HL-60/S4 treated with retinoic acid at 250 ng/mL for 4 days and 3 days (cell line): ENCODE results near the gene GSKIP.

Source experiments
- in situ Hi-C: fragments of 300-500 bp; cut with MboI; formaldehyde crosslinking; loops from 2 replicates; pipeline ENCODE4 v1.7.0; 2022; ENCODE audit warnings: low sequenced_read_pairs

GSKIP gene

GRCh38 chr14:96376093-96376492 lies 12.8 kb downstream of the GSKIP start:
- in situ Hi-C loops, result no loop called here

GRCh38 chr14:96380735-96381134 lies 17.4 kb downstream of the GSKIP start:
- in situ Hi-C loops, result no loop called here

DNA sequence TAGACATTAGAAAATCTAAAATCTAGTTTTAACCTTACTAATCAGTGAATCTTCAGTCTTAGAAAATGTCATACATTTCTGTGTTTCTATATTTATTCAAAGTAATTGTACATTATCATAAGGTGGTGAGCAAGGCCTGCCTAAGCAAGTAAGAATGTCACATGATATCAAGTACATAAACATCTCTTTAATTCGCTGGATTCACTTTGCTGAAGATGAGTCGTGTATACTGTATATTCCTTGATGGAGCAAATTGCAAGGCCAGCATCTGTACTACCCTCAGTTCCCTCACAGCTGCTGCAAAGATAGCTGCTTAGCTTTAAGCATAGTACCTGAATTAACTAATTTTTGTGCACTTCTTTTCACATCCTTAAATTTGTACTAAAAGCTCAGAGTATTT lies 20.1 kb downstream of the GSKIP start:
- in situ Hi-C loops, result no loop called here

- in situ Hi-C loops, result no loop called here
Observed at GRCh38 chr14:96384053-96384452, 20.7 kb downstream of the GSKIP start.

DNA sequence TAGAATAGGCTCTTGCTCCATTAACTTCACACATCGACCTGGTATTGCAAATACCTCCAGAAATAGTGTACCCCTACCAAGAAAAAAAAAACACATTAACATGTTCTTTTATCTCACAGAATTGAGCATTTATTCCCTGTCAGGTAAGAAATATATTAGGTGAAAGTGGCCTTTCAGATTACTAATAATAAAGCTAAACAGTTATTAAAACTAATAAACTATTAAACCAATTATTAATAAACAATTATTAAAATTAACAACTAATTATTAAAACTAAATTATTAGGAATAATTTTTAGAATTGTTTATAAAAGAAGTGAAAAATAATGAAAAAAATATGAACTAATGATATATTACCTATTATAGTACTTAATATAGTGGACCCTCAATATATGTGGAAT lies 21.4 kb downstream of the GSKIP start:
- in situ Hi-C loops, result no loop called here

- in situ Hi-C loops, result no loop called here
Observed at GRCh38 chr14:96385385-96385784, 22.1 kb downstream of the GSKIP start.

GRCh38 chr14:96390965-96391292 lies 27.6 kb downstream of the GSKIP start:
- in situ Hi-C loops, result no loop called here

- in situ Hi-C loops, result no loop called here
Observed at GRCh38 chr14:96391293-96392118, 28.2 kb downstream of the GSKIP start.

DNA sequence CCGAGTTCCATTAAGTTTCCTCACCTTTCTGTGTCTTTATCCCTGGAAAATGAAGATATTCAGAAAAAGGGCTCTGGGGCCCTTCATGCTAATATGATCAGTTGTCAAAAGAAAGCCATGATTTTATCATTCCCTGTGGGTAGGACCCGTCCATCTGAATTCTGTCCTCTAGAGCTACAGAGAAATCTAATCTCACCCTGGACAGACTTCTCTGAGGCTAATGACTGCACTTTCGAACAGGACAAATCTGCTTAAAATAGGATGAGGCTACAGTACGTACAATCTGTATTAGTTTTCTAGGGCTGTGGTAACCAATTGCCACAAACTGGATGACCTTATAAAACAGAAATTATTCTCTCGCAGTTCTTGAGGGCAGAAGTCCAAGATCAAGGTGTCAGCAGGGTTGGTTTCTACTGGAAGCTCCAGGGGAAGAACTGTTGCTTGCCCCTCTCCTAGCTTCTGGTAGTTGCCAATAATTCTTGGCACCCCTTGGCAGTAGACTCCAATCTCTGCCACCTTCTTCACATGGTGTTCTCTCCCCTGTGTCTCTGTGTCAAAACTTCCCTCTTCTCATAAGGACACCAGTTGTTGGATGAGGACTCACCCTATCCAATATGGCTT lies 29.9 kb downstream of the GSKIP start:
- in situ Hi-C loops, result no loop called here

DNA sequence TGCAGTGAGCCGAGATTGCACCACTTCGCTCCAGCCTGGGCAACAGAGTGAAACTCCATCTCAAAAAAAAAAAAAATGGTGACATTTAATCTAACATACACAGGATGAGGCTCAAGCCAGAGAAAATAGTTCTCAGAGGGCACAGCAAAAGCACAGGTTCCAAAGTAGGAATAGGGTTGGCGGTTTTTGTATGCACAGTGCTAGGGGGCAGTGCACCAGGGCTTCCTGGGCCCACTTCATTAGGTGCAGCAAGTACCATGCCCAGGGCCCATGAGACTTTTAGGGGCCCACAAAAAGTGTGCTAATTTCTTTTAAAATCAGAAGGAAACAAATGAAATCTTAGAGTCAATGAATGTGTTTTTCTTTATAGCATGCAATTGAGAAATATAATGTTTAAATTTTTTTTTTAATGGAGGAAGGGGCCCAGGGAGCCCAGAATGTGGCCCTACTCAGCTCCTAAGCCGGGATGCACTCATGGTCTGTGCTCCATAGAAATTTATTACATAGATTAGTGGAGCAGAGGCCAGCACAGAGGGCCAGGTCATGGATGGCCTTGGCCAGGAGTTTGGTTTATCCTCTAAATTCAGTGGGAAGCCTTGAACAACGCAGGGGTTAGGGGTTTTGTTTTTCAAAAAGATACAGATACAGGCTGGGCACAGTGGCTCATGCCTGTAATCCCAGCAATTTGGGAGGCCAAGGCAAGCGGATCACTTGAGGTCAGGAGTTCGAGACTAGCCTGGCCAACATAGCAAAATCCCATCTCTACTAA lies 30.9 kb downstream of the GSKIP start:
- in situ Hi-C loops, result no loop called here

DNA sequence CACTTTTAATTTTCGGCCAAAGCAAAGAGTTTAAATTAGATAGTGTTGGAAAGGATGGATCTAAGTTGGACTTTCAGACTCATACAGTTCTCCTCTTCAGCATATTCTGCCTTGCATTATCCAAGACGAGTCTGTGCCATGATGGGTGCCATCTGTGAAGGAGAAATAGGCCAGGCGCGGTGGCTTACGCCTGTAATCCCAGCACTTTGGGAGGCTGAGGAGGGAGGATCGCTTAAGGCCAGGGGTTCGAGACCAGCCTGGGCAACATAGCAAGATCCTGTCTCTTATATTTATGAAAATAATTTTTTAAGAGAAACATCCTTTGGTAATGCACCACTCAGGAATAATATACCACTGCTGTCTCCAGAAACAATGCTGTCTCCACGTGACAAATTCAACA lies 35.1 kb downstream of the GSKIP start:
- in situ Hi-C loops, result no loop called here

GRCh38 chr14:96398921-96399320 lies 35.6 kb downstream of the GSKIP start:
- in situ Hi-C loops, result no loop called here

DNA sequence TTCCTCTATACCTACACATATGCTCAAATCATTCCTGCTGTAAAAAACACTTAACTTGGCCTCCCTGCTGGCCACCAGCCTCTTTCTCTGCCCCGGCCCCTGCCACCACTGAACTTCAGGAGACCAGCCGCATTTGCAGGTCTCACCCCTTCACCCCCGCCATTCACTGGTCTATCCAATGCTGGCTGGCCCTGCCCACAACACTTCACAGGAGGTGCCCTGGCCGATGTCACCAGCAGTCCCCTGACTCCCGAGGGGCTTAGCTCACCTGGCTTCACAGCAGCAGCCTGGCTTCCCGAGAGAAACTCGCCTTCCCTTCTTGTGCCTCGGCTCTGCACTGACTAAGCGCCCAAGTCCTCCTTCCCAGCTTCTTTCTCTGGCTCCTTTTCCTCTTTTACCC lies 36.1 kb downstream of the GSKIP start:
- in situ Hi-C loops, result no loop called here

DNA sequence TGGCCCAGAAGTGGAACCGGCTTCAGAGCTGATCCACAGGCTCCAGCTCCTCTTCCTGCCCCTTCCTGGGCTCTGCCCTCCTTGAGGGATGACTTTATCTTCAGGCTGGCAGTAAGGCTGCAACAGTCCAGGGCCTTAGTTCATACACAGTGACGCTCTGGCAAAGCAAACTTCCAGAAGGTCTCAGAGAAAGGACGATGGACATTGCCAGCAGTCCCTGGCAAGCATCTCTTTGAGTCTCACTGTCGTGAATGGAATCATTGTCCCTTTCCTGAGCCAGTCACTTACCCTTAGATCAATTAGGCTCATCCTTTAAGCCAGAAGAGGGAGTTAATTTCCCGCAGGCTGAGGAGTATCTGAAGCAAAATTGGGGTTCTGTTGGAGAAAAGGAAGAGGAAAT lies 37.2 kb downstream of the GSKIP start:
- in situ Hi-C loops, result no loop called here

DNA sequence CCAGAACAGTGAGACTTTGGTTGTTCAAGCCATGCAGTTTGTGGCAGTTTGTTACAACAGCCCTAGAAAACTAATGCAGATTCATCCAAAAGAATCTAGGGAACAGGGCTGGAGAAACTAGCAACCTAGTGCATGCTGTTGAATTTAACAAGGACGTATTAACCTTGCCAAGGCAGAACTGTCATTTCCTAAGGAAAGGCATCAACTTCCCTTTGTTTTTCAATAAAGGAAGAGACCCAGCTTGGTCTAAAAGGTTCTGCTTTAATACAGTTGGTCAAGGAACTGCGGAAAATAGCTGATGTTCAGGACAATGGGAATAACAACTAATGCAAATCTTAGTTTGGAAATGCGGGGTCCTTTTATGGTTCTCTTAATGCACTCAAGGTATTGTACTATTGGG lies 40.1 kb downstream of the GSKIP start:
- in situ Hi-C loops, result no loop called here

- in situ Hi-C loops, result no loop called here
Observed at GRCh38 chr14:96405677-96406076, 42.4 kb downstream of the GSKIP start.

- in situ Hi-C loops, result no loop called here
Observed at GRCh38 chr14:96407935-96408570, 44.7 kb downstream of the GSKIP start.

DNA sequence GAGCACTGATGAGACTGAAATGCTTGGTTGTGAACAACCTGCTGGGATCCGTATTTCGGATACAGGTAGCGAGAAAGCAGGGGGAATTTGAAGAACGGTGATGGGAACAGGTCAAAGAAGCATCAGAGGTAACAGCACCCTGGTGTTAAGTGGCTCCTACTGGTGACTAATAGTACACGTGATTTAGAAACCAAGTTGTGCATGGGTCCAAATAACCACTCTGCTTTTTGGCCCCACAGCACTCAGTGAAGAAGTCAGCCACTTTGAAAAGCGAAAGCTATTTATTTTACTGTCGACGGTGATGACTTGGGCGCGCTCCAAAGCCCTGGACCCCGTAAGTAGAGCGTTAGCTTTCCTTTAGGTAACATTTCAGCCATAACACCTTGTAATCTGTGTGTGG lies 45.3 kb downstream of the GSKIP start:
- in situ Hi-C loops, result no loop called here

DNA sequence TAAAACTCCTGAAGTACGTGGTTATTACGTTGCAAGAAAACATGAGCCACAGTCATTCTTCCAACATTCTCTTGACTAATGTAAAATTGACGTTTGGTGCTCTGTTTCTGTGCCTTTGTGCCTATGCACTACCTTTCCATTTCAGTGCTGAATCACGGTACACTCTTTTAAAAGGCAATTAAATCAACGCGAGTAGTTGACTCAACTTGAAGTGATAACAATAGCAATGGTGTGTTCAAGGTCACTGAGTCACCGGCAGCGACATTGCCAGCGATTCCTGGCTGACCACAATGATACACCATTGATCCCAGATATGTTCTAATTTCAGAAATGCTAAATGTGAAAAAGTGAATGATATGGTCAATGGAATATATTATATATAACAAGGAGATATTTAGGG lies 46.4 kb downstream of the GSKIP start:
- in situ Hi-C loops, result loop anchor here (10.0 kb wide), 1 partner anchor 115 kb away; no protein-coding TSS in a partner anchor

DNA sequence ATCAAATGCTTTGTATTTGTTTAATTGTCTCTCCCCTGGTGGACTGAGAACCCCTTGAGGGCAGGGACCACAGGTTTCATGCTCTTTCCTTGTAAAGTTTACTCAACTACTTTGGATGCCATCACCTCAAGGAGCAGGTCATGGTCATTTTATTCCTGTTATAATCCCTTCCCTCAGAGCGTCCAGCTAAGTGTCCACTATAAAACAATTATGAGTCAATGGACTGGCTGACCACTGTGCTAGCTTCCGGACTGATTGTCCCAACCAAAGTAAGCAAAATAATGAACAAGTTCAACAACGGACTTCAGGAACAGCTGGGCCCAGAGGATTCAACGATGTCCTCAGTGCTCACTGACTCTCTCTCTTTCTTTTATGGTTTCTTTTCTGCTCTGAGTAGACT lies 46.8 kb downstream of the GSKIP start:
- in situ Hi-C loops, result loop anchor here (10.0 kb wide), 1 partner anchor 115 kb away; no protein-coding TSS in a partner anchor

DNA sequence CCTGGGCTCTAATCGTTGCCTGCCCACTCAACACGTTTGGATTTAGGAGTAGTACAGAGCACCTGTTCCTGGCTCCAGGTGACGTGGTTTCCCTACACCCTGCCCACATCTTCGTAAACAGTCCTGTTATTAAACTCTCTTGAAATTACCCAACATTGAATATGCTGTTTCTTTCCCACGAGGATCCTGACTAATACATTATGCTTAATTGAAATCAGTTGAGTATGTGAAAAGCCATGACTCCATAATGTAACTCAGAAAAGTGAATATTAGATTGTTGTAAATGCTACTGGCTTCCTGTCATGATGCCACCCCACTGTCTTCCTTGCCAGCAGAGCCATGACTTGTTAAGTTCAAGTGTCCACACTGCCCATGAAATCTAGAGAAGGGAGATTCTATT lies 50.2 kb downstream of the GSKIP start:
- in situ Hi-C loops, result loop anchor here (10.0 kb wide), 1 partner anchor 119 kb away; no protein-coding TSS in a partner anchor
